ENCODE data around the gene TMCO1. TPM values are rescaled to one million over a fixed set of nuclear protein-coding genes. Genes with fewer than 3 reads are reported as not detected.

The TMCO1 gene
- total and polyA plus RNA-seq, 2 of the 13 experiments (the other 11 are each of a cell fraction or from before 2014, with no cell fraction given), result 106 to 119 TPM

GRCh38 chr1:165759095-165759494, 9.6 kb downstream of the TMCO1 start:
- Histone ChIP-seq H3K9me3 (ENCODE audit: low read length) (no peaks in the 10 kb centered on the region), H3K27me3 (ENCODE audit: control insufficient read depth in 1 of 2, insufficient read depth in 2 of 2, low read length in 2 of 2) (no peaks in the 10 kb centered on the region), H4K20me1 (ENCODE audit: insufficient read depth, low read length) (no peaks in the 10 kb centered on the region), H3K27ac (ENCODE audit: extremely low read length, insufficient read depth, low read length) (no peak overlapping the region), H3K79me2 (ENCODE audit: insufficient read depth, low read length) (peaks cover 2% of the 10 kb centered on the region), H3K9ac (ENCODE audit: insufficient read depth, low read depth, low read length) (no peak overlapping the region), H3K4me2 (ENCODE audit: low read depth, low read length) (no peak overlapping the region), H3K36me3 (replicated peaks in 1 of 2; ENCODE audit: control insufficient read depth in 1 of 2, insufficient read depth in 2 of 2, low read length in 2 of 2) (peaks cover 6 to 42% of the 10 kb centered on the region in 2 experiments; a peak in 4 of 5 replicates), H3K4me1 (ENCODE audit: insufficient read depth, low read length) (no peaks in the 10 kb centered on the region), H2AFZ (ENCODE audit: low read length) (no peak overlapping the region), H3K4me3 (replicated peaks in 1 of 3; ENCODE audit: insufficient read depth in 1 of 3, low read depth in 2 of 3, low read length in 3 of 3) (no peak overlapping the region)
- TF ChIP-seq FOXA3 (CRISPR knock-in tag; IDR thresholded peaks at IDR 0.05) (no peak), CBX2 (IDR thresholded peaks at IDR 0.05; ENCODE audit: low read depth, low read length) (no peak), CBX2 (CRISPR knock-in tag; IDR thresholded peaks at IDR 0.05; ENCODE audit: low read depth) (no peak), ARID2 (CRISPR knock-in tag; IDR thresholded peaks at IDR 0.05; ENCODE audit: borderline replicate concordance) (no peak), ZEB1 (IDR thresholded peaks at IDR 0.05; ENCODE audit: insufficient replicate concordance, low read depth) (no peak), TCF7 (IDR thresholded peaks at IDR 0.05; ENCODE audit: low read depth) (no peak), ZNF143 (CRISPR knock-in tag; IDR thresholded peaks at IDR 0.05) (no peak), ZNF781 (CRISPR knock-in tag; IDR thresholded peaks at IDR 0.05; ENCODE audit: borderline replicate concordance, not compliant biosample characterization) (no peak), MED13 (CRISPR knock-in tag; IDR thresholded peaks at IDR 0.05) (no peak), ZNF446 (CRISPR knock-in tag; IDR thresholded peaks at IDR 0.05) (no peak), CAMTA2 (CRISPR knock-in tag; IDR thresholded peaks at IDR 0.05; ENCODE audit: borderline replicate concordance) (no peak), HOXA3 (CRISPR knock-in tag; IDR thresholded peaks at IDR 0.05) (no peak), GPN1 (CRISPR knock-in tag; IDR thresholded peaks at IDR 0.05; ENCODE audit: borderline replicate concordance) (no peak), FOXC1 (CRISPR knock-in tag; IDR thresholded peaks at IDR 0.05; ENCODE audit: borderline replicate concordance) (no peak), ZNF75D (CRISPR knock-in tag; IDR thresholded peaks at IDR 0.05; ENCODE audit: borderline replicate concordance) (no peak), ZNF318 (CRISPR knock-in tag; IDR thresholded peaks at IDR 0.05) (no peak), SP5 (CRISPR knock-in tag; IDR thresholded peaks at IDR 0.05; ENCODE audit: borderline replicate concordance, low read depth) (no peak)
- TF ChIP-seq, protein P1, sequence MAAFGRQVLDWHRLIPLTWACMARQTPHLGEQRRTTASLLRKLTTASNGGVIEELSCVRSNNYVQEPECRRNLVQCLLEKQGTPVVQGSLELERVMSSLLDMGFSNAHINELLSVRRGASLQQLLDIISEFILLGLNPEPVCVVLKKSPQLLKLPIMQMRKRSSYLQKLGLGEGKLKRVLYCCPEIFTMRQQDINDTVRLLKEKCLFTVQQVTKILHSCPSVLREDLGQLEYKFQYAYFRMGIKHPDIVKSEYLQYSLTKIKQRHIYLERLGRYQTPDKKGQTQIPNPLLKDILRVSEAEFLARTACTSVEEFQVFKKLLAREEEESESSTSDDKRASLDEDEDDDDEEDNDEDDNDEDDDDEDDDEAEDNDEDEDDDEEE (CRISPR knock-in tag; IDR thresholded peaks at IDR 0.05), result no peak
- BruUV-seq (replicated peaks), result no TSS peak
- ATAC-seq (no peak), DNase-seq (ENCODE audit: low spot score) (no peak), FAIRE-seq (no peak)
- ChIA-PET CTCF (ENCODE audit: low intra/inter-chr PET ratio, low total read pairs) (no interaction called here), POLR2A (interaction anchor here (2.2 kb wide), 1 partner anchor 10 kb away, joined by 8 read pairs; the partner anchor contains the start of gene TMCO1)
- intact Hi-C loops (cut with micrococcal nuclease; ENCODE audit: unreplicated experiment) (no loop called here), in situ Hi-C loops (cut with HindIII; ENCODE audit: extremely low pct_ligation_motif_present, low pct_unique_long_range_greater_than_20kb) (no loop called here)

Data from HepG2 (cell line).